HepG2 (cell line): ENCODE results near the gene UNG. TPM values are rescaled to one million over a fixed set of nuclear protein-coding genes. Genes with fewer than 3 reads are reported as not detected.

Source experiments
- ATM ChIP-seq: fragments of 450-650 bp; IDR thresholded peaks from 2 replicates; pipeline ENCODE4 v1.7.1; 2017; ENCODE audit warnings: mild to moderate bottlenecking, borderline replicate concordance
- CENPT ChIP-seq: sonication (generic); formaldehyde crosslinking; IDR thresholded peaks from 2 replicates; pipeline ENCODE4 v1.8.0; 2022; ENCODE audit warnings: low read depth, mild to moderate bottlenecking, moderate library complexity, missing genetic modification reagents
- CERS6 ChIP-seq: sonication (generic); formaldehyde crosslinking; IDR thresholded peaks from 2 replicates; pipeline ENCODE4 v1.5.0; 2020; ENCODE audit warnings: missing genetic modification reagents
- GMEB1 ChIP-seq: sonication (generic); formaldehyde crosslinking; IDR thresholded peaks from 2 replicates; pipeline ENCODE4 v1.5.1; 2020; ENCODE audit warnings: missing genetic modification reagents, mild to moderate bottlenecking, borderline replicate concordance
- HNRNPLL ChIP-seq: fragments of 200-400 bp; formaldehyde crosslinking; IDR thresholded peaks from 2 replicates; pipeline ENCODE4 v1.6.1; 2017; ENCODE audit warnings: mild to moderate bottlenecking, low read depth, low read length; ENCODE audit not compliant: poor library complexity, severe bottlenecking
- ISX ChIP-seq: sonication (generic); formaldehyde crosslinking; conservative IDR thresholded peaks from 2 replicates; pipeline ENCODE4 v1.5.0; 2020; ENCODE audit warnings: missing genetic modification reagents
- KLF11 ChIP-seq: IDR thresholded peaks from 2 replicates; pipeline ENCODE4 v1.6.1; 2016; ENCODE audit warnings: missing compliant biosample characterization
- KLF12 ChIP-seq: sonication (generic); formaldehyde crosslinking; IDR thresholded peaks from 2 replicates; pipeline ENCODE4 v1.4.0; 2020; ENCODE audit warnings: missing genetic modification reagents, borderline replicate concordance
- MEF2D ChIP-seq: sonication (generic); formaldehyde crosslinking; IDR thresholded peaks from 2 replicates; pipeline ENCODE4 v1.5.1; 2020; ENCODE audit warnings: mild to moderate bottlenecking, missing genetic modification reagents
- MIXL1 ChIP-seq: IDR thresholded peaks from 2 replicates; pipeline ENCODE4 v1.6.1; 2016
- NFE2L2 ChIP-seq: fragments of 150-350 bp; IDR thresholded peaks from 2 replicates; pipeline ENCODE4 v1.6.1; 2014; ENCODE audit warnings: low read length
- NFYB ChIP-seq: sonication (generic); formaldehyde crosslinking; IDR thresholded peaks from 2 replicates; pipeline ENCODE4 v1.4.0; 2020; ENCODE audit warnings: missing genetic modification reagents
- NR2F2 ChIP-seq: IDR thresholded peaks from 2 replicates; pipeline ENCODE4 v1.6.1; 2012; ENCODE audit warnings: low read depth, inconsistent platforms, borderline replicate concordance
- PLRG1 ChIP-seq: fragments of 450-650 bp; conservative IDR thresholded peaks from 2 replicates; pipeline ENCODE4 v1.6.1; 2016
- POGZ ChIP-seq: sonication (generic); formaldehyde crosslinking; IDR thresholded peaks from 2 replicates; pipeline ENCODE4 v1.4.0; 2020; ENCODE audit warnings: mild to moderate bottlenecking, missing genetic modification reagents
- TEF ChIP-seq: sonication (generic); formaldehyde crosslinking; IDR thresholded peaks from 2 replicates; pipeline ENCODE4 v1.5.0; 2020; ENCODE audit warnings: missing genetic modification reagents
- TSC22D2 ChIP-seq: sonication (generic); formaldehyde crosslinking; IDR thresholded peaks from 2 replicates; pipeline ENCODE4 v1.5.1; 2020; ENCODE audit warnings: missing genetic modification reagents, mild to moderate bottlenecking, borderline replicate concordance
- ZBTB33 ChIP-seq: sonication (generic); formaldehyde crosslinking; IDR thresholded peaks from 2 replicates; pipeline ENCODE4 v1.4.0; 2020; ENCODE audit warnings: missing genetic modification reagents
- ZNF263 ChIP-seq: sonication (generic); formaldehyde crosslinking; IDR thresholded peaks from 2 replicates; pipeline ENCODE4 v1.4.0; 2020; ENCODE audit warnings: missing genetic modification reagents
- ZNF292 ChIP-seq: sonication (generic); formaldehyde crosslinking; IDR thresholded peaks from 2 replicates; pipeline ENCODE4 v1.8.1; 2022; ENCODE audit warnings: mild to moderate bottlenecking, low read depth, missing genetic modification reagents, borderline replicate concordance
- ZNF414 ChIP-seq: sonication (generic); formaldehyde crosslinking; IDR thresholded peaks from 2 replicates; pipeline ENCODE4 v1.5.0; 2020; ENCODE audit warnings: missing genetic modification reagents
- ZNF629 ChIP-seq: sonication (generic); formaldehyde crosslinking; conservative IDR thresholded peaks from 2 replicates; pipeline ENCODE4 v1.5.0; 2020; ENCODE audit warnings: missing genetic modification reagents
- polyA plus RNA-seq, 8 experiments: library from polyadenylated mRNA; depleted of rRNA in 3 of 8; stranded (reverse) in 7 of 8; unstranded in 1 of 8; fragments of >200 nt; fragmentation: Illumina TruSeq in 4 of 8; extraction: Trizol in 4 of 8; gene quantifications; 2 replicates each; pipeline versions ENCODE4 v1.2.1 to v1.2.3, GENCODE V29; 2011 to 2016; ENCODE audit warnings: low read depth in 4 of 8, missing spikeins in 1 of 8, mixed read lengths in 1 of 8; ENCODE audit not compliant: insufficient read depth in 1 of 8
- total RNA-seq, 5 experiments: library from RNA; depleted of rRNA; stranded (reverse); fragments of >200 nt; fragmentation: Illumina TruSeq; extraction: Trizol; gene quantifications; 2 replicates each; pipeline ENCODE4 v1.2.3, GENCODE V29; 2016; ENCODE audit warnings: low read depth in 1 of 5

The UNG gene
- total and polyA plus RNA-seq, 2 of the 13 experiments (the other 11 are each of a cell fraction or from before 2014, with no cell fraction given) = 23.3 to 114 TPM

- peak; percentile 45; the same call in 1 of the 2 replicates for TF ChIP-seq ZBTB33 (CRISPR knock-in tag)
- no peak for TF ChIP-seq TEF (CRISPR knock-in tag)
- 0 out of 2 replicates have a peak, but pooled peaks have one; percentile 32 for TF ChIP-seq ZNF263
- TF ChIP-seq PLRG1 = no peak
- peak; percentile 67; the same call in 1 of the 2 replicates for TF ChIP-seq MEF2D
- no peak for TF ChIP-seq KLF11 (CRISPR knock-in tag)
- no peak for TF ChIP-seq CENPT (CRISPR knock-in tag)
- peak; percentile 28; the same call in 1 of the 2 replicates for TF ChIP-seq GMEB1 (CRISPR knock-in tag)
- no peak for TF ChIP-seq KLF12 (CRISPR knock-in tag)
- no peak for TF ChIP-seq HNRNPLL
- TF ChIP-seq ATM = no peak
- peak; percentile 54; the same call in 1 of the 2 replicates for TF ChIP-seq POGZ
- no peak for TF ChIP-seq NFE2L2
- no peak for TF ChIP-seq ISX (CRISPR knock-in tag)
- TF ChIP-seq NFYB (CRISPR knock-in tag) = 0 out of 2 replicates have a peak, but pooled peaks have one; percentile 28
- TF ChIP-seq ZNF414 (CRISPR knock-in tag) = peak; percentile 60; the same call in 1 of the 2 replicates
- peak; percentile 5; the same call in 1 of the 2 replicates for TF ChIP-seq NR2F2
- TF ChIP-seq TSC22D2 (CRISPR knock-in tag) = peak; percentile 64; the same call in 1 of the 2 replicates
- TF ChIP-seq MIXL1 (CRISPR knock-in tag) = peak; percentile 27
- peak; percentile 85; the same call in 1 of the 2 replicates for TF ChIP-seq ZNF292 (CRISPR knock-in tag)
- TF ChIP-seq CERS6 (CRISPR knock-in tag) = no peak
- TF ChIP-seq ZNF629 (CRISPR knock-in tag) = 0 out of 2 replicates have a peak, but pooled peaks have one; percentile 28
Measured at GRCh38 chr12:109115758-109116610, 18.6 kb downstream of the UNG start, which contains the start of gene ACACB (continued).
